HG03558 (cell line): ENCODE measurements around the gene ACVRL1.

Experiments
- ATAC-seq: cut with Tn5 transposase; IDR thresholded peaks from one replicate; pipeline ENCODE4 v1.9.1; 2021; ENCODE audit warnings: moderate number of reproducible peaks; ENCODE audit not compliant: unreplicated experiment; ENCODE audit errors: extremely low read depth

Gene ACVRL1

GRCh38 chr12:51954561-51955361 is 47.5 kb downstream of the ACVRL1 start:
- ATAC-seq = no peak

- ATAC-seq = no peak
Measured at GRCh38 chr12:51955702-51956101, 48.4 kb downstream of the ACVRL1 start.

DNA sequence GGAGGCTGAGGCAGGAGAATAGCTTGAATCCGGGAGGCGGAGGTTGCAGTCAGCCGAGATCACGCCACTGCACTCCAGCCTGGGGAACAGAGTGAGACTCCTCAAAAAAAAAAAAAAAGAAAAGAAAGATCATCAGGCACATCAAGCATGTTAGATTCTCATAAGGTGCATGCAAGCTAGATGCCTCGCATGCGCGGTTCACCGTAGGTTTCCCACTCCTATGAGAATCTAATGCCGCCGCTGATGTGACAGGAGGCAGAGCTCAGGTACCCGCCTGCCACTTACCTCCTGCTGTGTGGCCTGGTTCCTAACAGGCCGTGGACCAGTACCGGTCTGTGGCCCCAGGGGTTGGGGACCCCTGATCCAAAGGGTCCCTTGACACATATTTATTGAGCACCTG is 51.2 kb downstream of the ACVRL1 start:
- no peak for ATAC-seq

GRCh38 chr12:51959211-51959610 is 51.9 kb downstream of the ACVRL1 start:
- no peak for ATAC-seq

GRCh38 chr12:51959921-51960320 is 52.6 kb downstream of the ACVRL1 start:
- no peak for ATAC-seq

- ATAC-seq = no peak
Measured at GRCh38 chr12:51960488-51960887, 53.2 kb downstream of the ACVRL1 start.

DNA sequence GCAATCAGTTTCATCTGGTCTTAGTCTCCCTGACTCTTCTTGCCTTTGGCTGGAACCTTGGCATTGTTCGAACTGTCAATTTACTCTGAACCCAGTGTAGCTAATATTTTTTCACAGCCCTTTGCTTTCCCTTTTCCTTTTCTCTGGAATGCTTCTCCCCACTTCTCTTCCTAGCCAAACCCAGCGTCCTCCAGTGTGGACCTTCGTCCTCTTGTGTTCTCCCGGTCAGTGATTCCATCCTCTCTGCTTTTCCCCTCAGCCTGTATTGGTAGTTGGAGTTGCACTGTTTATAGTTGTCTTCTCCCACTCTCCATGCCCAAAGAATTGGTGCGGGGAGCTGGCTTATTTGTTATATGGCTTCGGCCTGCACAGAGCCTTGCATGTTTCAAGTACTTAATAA is 53.6 kb downstream of the ACVRL1 start:
- no peak for ATAC-seq

GRCh38 chr12:51961834-51962233 is 54.5 kb downstream of the ACVRL1 start:
- no peak for ATAC-seq

- no peak for ATAC-seq
Measured at GRCh38 chr12:51962737-51963136, 55.4 kb downstream of the ACVRL1 start.

- no peak for ATAC-seq
Measured at GRCh38 chr12:51963477-51963876, 56.2 kb downstream of the ACVRL1 start.

DNA sequence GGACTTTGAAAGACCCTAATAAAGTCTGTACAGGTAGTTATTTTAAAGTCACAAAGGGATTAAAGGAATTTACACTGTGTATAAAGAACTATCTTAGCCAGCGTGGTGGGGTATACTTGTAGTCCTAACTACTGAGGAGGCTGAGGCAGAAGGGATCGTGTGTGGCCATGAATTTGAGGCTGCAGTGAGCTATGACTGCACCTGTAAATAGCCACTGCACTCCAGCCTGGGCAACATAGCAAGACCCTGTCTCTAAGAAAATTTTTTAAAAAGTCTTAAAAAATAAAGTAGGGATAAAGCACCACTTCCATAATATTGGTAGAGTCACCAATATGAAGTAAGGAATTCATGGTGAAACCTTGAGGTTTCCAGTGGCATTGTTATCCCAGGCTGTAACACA is 62.3 kb downstream of the ACVRL1 start:
- no peak for ATAC-seq

GRCh38 chr12:51970904-51971646 is 63.8 kb downstream of the ACVRL1 start:
- peak; percentile 78 for ATAC-seq

DNA sequence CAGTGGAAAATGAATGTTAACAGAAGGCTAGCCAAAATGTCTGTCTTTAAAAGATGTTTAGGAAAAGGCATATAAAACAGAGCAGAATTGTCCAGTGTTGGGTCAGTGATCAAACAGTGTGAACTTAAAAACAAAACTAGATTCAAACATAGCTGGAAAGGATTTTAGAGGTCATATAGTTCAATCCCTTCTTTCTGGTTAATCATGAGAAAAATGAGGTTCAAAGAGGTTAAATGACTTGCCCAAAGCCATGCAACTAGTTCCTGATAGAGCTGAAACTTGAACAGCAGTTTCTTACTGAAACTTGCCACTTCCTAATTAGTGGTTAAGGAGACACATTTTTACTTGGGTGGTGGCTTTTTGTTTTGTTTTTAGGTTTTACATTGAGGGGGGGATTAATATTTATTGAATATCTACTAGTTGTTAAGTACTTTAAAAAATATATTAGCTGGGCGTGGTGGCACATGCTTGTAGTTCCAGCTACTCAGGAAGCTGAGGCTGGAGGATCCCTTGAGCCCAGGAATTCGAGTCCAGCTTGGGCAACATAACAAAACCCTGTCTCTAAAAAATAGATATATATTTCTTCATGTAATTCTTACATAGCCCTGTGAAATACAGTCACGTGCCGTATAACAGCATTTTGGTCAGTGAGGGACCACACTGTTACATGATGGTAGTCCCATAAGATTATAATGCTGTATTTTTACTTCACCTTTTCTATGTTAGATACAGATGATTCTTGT is 64.5 kb downstream of the ACVRL1 start:
- no peak for ATAC-seq

DNA sequence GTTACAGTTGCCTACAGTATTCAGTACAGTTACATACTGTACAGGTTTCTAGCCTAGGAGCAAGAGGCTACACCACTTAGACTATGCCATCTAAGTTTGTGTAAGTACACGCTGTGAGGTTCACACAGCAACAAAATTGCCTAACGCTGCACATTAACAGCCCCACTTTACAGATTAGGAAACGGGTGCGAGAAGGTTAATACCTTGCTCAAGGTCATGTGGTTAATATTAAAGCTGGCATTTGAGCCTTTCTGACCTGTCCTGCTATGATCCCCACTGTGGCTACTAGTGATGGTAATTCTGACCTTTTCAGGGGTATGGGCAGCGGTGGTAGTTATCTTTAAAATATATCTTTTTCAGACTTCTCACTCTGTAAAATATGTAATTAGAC is 65.1 kb downstream of the ACVRL1 start:
- ATAC-seq = no peak

DNA sequence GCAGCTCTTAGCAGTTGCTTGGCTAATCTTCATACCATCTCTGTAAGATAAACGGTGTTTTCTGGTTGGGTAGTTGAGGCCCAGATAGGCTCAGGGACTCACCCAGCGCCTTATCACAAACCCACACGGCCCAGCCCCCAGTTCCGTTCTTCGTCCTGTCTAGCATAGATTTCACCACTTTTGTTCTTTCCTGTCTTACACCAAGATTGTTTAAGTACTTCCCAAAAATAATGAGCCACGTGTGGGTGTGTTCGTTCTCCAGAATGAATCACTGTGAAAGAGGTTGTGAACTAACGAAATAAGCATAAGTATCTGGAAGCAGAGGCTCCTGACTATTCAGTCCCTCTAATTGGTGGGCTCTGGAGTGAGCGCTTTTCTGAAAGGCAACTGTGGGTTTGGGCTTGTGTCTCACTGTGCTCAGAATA is 65.6 kb downstream of the ACVRL1 start:
- ATAC-seq = no peak
